GM19395 (cell line): ENCODE measurements around the gene DNM3.
A peak's percentile ranks its signal among the peaks of the same experiment; 100 is the strongest.
"Not testable (repeated sequence)": the region's sequence is repeated elsewhere in the genome, so short reads cannot be mapped to it uniquely, and the experiment has no call there.

ENCODE experiments used
- ATAC-seq: cut with Tn5 transposase; IDR thresholded peaks from one replicate; pipeline ENCODE4 v1.9.1; 2021; ENCODE audit warnings: mild to moderate bottlenecking, moderate library complexity; ENCODE audit not compliant: unreplicated experiment

Gene DNM3

DNA sequence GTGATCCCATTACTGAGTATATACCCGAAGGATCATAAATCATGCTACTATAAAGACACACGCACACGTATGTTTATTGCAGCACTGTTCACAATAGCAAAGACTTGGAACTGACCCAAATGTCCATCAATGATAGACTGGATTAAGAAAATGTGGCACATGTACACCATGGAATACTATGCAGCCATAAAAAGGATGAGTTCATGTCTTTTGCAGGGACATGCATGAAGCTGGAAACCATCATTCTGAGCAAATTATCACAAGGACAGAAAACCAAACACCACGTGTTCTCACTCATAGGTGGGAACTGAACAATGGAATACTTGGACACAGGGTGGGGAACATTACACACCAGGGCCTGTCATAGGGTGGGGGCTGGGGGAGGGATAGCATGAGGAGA lies 466.2 kb downstream of the DNM3 start:
- ATAC-seq = not testable (repeated sequence)

- no peak for ATAC-seq
Measured at GRCh38 chr1:172308142-172308541, 466.8 kb downstream of the DNM3 start.

GRCh38 chr1:172308577-172308976 lies 467.3 kb downstream of the DNM3 start:
- ATAC-seq = no peak

GRCh38 chr1:172320733-172321132 lies 479.4 kb downstream of the DNM3 start:
- no peak for ATAC-seq

- no peak for ATAC-seq
Measured at GRCh38 chr1:172321451-172321850, 480.2 kb downstream of the DNM3 start.

GRCh38 chr1:172322219-172323061 lies 481.1 kb downstream of the DNM3 start:
- no peak for ATAC-seq

DNA sequence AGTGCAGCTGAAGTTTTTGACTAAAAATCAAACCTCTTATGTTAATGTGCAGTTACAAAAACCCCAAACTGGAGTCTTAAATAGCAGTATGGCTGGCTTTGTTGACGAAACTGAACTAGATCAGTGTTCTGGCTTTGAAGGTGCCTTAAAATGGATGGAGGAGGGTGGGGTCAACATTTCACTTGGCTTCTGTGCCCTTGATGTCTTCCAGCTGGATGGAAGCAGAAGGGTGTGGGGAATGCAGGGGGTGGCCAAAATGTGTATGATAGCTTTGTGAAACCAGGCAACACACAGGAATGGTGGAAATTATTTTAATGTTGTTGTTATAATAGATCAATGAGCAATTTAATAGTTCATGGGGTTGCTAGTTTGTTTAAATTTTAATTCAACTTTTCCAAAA lies 482.4 kb downstream of the DNM3 start:
- ATAC-seq = no peak

DNA sequence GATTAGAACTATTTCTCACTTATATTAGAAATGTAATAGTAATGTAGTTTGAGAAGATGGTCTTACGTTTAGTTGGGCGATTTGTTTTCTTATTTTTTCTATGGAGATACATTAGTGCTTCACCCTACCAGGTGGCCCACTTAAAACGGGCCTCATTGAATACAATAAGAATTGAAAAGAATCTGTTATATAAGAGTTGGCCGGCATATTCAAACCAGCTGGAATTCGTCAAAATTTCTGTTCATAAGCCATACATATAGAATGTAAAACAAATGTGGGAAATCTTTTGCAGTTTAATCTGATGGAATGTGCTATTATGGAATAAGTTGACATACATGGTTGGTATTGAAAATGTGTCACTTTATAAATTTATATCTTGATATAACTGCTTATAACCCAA lies 482.8 kb downstream of the DNM3 start:
- ATAC-seq = no peak

- no peak for ATAC-seq
Measured at GRCh38 chr1:172324761-172325160, 483.5 kb downstream of the DNM3 start.

DNA sequence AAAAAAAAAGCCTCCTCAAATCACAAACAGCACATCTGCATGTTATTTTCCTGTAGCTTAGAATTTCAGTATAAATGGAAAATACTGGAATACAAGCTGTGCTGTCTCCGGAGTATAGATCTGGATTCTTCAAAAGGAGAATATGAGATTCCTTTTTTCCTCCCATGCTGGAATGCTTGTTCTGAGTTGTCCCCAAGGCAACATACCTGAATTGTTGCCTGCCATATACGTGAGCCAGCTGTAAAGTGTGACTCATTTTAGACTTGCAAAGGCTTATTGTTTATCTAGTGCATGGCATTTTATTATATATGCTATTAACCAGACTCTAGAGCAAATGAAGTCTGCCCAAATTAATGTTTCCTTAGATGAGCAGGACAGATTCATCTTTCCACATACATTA lies 484.2 kb downstream of the DNM3 start:
- no peak for ATAC-seq

DNA sequence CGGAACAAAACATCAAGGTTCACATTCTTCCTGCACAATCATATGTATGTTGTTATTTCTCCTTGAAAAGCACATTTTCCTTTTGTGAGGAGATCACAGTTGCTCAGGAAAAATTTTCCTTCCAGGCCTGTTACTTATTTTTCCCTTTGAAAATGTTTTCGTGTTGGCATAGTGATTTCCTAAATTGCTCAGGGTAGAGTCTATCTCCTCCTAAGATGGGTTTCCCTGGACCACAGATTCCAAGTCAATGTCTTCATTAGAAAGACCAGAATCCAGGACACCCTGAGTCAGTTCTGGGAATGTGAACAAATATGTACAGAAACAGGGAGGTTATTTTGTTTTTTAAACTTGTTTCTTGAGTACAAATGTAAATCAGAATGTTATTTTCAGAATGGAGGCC lies 484.8 kb downstream of the DNM3 start:
- no peak for ATAC-seq

GRCh38 chr1:172328266-172328665 lies 487.0 kb downstream of the DNM3 start:
- no peak for ATAC-seq

DNA sequence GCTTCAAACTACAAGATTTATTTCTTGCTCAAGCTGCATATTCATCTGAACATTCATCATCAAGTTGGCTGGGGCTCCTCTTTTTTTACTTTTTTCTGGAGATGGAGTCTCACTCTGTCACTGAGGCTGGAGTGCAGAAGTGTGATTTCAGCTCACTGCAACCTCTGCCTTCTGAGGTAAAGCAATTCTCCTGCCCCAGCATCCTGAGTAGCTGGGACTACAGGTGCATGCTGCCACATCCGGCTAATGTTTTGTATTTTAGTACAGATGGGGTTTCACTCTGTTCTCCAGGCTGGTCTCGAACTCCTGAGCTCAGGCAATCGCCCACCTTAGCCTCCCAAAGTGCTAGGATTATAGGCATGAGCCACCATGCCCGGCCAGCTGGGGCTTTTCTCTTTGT lies 490.9 kb downstream of the DNM3 start:
- no peak for ATAC-seq

DNA sequence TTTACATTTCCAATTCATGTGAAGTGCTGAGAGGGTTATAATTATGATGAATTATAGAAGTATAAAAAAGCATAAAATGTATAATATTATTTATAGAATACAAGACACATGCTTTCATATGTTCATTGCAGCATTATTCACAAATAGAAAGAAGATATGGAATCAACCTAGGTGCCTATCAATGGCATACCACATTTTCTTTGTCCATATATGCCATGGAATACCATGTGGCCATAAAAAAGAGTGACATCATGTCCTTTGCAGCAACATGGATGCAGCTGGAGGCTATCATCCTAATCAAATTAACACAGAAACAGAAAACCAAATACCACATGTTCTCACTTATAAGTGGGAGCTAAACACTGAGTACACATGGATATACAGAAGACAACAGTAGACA lies 494.1 kb downstream of the DNM3 start:
- no peak for ATAC-seq

DNA sequence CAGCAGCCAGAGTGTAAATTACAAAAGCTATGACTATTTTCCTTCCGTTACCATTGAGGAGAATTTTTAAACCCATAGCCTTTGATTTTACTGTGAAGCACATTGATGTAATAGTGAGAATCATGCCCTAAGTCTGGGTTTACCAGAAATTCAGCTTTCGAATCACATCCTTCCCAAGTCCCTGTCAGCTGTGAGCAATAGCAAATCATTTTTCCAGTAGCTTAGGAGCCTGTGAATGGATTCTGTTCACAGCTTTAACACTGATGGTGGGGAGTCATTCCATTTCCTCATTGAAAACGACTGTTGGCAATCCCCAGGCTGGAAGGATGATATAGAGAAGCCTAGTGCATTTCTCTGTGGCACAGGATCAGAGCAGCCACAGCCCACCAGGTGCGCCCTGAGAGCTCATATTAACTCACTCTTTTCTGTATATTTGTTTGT lies 497.0 kb downstream of the DNM3 start:
- ATAC-seq = peak; percentile 37

GRCh38 chr1:172339842-172340241 lies 498.5 kb downstream of the DNM3 start:
- no peak for ATAC-seq

GRCh38 chr1:172340520-172340919 lies 499.2 kb downstream of the DNM3 start:
- peak; percentile 46 for ATAC-seq

GRCh38 chr1:172341697-172342096 lies 500.4 kb downstream of the DNM3 start:
- ATAC-seq = no peak

DNA sequence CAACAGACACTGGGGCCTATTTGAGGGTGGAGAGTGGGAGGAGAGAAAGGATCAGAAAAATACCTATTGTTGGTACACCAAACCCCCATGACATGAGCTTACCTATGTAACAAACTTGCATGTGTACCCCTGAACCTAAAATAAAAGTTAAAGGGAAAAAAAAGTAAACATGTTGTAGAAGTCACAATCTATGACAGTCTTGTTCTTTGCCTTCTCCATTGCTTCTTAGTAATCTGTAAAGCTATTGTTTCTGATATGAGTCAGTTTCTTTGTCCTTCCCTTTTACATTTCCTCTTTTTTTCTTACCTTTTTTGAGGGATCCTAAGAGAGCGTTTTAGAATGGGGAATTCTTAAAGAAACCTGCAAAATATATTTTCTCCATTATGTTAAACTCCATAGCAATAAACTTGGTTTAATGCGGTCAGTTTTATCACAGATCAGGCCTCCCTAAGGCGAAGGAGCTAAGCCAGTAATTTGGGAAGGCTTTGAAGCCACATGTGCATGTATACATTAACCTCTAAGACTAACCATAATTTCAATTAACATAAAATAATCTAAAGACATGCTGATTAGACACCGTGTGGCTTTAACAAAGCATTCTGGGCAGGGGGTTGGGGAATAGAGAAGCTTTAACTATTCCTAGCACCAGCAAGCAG lies 501.4 kb downstream of the DNM3 start:
- no peak for ATAC-seq

DNA sequence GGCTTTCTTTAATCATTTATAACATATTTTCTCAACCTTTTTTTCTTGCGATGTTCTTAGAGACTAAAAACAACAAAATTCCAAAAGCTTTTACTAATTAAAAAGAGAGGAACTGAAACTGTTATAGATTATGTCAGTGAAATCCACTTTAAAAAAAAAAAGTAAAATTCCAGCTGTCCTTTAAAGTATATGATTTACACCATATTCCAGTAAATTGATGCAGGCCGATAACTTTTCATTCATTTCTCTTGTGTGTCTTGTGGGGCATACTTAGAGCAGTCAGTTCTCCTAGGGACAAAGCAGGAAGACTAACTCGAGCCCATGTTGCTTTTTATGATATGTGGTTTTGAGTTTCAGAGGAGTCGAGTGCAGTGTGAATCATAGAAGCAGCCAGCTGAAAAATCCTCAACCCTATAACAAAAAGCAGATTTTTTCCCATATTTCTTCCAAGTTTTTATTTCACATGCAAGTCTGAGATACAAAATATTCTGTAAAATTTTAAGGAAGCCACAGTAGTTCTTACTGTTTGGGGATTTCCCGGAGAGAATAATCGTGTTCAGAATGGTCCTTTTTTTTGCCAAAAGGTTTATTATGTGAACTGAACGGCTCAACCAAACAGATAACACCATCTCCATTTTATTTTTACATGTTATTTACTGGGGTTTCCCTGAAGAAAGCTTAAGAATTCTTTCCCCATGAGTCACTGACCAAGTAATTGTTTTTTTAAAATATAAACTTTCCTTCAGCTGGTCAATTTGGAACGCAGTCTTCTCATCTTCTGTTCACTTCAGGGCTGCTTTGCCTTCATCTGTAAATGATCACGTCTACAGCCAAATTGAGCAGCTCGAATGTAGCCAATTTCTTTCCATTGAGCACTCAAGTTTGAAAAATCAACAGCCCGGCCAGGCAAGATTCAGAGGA lies 502.2 kb downstream of the DNM3 start:
- no peak for ATAC-seq

GRCh38 chr1:172344444-172344843 lies 503.1 kb downstream of the DNM3 start:
- no peak for ATAC-seq
